ENCODE data around the gene FBXO28.

The FBXO28 gene

DNA sequence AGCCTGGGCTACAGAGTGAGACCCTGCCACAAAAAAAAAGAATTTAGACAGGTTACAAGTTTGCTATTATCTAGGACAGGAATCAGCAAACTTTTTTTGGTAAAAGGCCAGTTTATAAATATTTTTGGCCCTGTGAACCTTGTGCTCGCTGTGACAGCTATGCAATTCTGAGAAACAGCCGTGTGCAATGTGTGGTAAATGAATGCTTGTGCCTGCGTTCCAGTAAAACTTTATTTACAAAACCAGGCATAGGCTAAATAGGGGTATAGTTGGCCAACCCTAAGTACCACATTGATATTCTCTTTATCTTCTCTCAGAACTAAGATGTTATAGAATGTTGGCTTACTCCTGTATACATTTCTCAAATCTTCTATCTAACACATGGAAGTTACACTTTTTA, 24.3 kb downstream of the FBXO28 start:
- no peak overlapping the region for H3K4me3 ChIP-seq (ENCODE audit: low read depth, low read length)
- DNase-seq (ENCODE audit: low read depth) = no peak
- TF ChIP-seq, protein P1, sequence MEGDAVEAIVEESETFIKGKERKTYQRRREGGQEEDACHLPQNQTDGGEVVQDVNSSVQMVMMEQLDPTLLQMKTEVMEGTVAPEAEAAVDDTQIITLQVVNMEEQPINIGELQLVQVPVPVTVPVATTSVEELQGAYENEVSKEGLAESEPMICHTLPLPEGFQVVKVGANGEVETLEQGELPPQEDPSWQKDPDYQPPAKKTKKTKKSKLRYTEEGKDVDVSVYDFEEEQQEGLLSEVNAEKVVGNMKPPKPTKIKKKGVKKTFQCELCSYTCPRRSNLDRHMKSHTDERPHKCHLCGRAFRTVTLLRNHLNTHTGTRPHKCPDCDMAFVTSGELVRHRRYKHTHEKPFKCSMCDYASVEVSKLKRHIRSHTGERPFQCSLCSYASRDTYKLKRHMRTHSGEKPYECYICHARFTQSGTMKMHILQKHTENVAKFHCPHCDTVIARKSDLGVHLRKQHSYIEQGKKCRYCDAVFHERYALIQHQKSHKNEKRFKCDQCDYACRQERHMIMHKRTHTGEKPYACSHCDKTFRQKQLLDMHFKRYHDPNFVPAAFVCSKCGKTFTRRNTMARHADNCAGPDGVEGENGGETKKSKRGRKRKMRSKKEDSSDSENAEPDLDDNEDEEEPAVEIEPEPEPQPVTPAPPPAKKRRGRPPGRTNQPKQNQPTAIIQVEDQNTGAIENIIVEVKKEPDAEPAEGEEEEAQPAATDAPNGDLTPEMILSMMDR (conservative IDR thresholded peaks at IDR 0.05; ENCODE audit: low read depth, low read length) = no peak

DNA sequence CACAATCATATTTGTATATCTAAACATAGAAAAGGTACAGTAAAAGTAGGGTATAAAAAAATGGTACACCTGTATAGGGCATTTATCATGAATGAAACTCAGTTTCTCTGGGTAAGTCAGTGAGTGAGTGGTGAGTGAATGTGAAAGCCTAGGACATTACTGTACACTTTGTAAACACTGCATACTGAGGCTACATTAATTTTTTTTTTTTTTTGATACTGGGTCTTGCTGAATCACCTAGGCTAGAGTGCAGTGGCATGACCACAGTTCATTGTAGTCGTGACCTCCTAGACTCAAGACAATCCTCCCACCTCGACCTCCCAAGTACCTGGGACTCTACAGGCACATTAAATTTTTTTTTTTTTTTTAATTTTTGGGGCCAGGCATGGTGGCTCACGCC, 27.8 kb downstream of the FBXO28 start:
- TF ChIP-seq, protein P1 (conservative IDR thresholded peaks at IDR 0.05; ENCODE audit: low read depth, low read length) = no peak
- H3K4me3 ChIP-seq (ENCODE audit: low read depth, low read length) = no peak overlapping the region
- no peak for DNase-seq (ENCODE audit: low read depth)

DNA sequence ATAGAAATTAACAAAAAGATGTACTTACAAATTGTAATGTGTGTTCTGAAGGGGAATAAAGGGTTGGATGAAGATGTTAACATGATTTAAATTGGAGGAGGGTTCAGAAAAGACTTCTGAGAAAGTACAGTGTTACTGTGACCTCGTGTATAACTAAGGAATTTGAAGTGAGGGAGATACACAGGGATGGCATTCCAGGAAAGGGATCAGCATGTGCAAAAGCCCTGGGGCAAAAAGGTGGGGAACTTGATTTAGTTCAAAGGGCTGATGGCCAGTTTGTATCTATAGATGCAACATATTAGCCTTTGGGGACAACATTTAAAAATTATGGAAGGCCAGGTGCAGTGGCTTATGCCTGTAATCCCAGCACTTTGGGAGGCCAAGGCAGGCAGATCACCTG, 35.8 kb downstream of the FBXO28 start:
- no peak overlapping the region for H3K4me3 ChIP-seq (ENCODE audit: low read depth, low read length)
- DNase-seq (ENCODE audit: low read depth) = no peak

DNA sequence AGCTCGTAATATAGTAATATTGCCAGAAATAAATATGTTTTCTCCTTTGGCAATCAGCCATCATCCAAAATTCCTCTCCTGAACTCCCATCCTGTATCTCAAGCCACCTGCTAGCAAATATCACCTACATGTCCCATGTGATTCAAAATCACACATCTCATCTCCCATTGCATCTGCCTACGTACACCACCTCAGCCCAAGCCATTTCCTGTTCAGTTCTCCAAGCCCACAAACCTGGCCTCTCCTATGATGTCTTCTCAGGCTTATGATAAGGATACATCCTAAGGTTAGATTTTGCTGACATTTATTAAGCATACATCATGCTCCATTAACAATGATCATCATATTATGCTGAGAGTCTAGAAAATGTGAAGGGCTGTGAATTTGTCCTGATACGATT, 37.2 kb downstream of the FBXO28 start:
- no peak for DNase-seq (ENCODE audit: low read depth)
- TF ChIP-seq, protein P1 (conservative IDR thresholded peaks at IDR 0.05; ENCODE audit: low read depth, low read length) = no peak
- no peak overlapping the region for H3K4me3 ChIP-seq (ENCODE audit: low read depth, low read length)

More for the DNA sequence above, 35.8 kb downstream of the FBXO28 start:
- TF ChIP-seq, protein P1 (conservative IDR thresholded peaks at IDR 0.05; ENCODE audit: low read depth, low read length) = no peak

DNA sequence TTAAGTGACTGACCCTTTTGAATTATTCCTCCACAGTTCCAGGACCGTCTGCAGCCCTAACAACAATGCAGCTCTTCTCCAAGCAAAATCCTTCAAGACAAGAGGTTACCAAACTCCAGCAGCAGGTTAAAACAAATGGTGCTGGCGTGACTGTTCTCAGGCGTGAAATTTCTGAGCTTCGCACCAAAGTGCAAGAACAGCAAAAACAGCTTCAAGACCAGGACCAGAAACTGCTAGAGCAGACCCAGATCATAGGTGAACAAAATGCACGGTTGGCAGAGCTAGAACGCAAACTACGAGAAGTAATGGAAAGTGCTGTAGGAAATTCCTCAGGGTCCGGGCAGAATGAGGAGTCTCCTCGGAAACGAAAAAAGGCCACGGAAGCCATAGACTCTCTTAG, 43.4 kb downstream of the FBXO28 start:
- no peak for DNase-seq (ENCODE audit: low read depth)
- TF ChIP-seq, protein P1 (conservative IDR thresholded peaks at IDR 0.05; ENCODE audit: low read depth, low read length) = no peak

DNA sequence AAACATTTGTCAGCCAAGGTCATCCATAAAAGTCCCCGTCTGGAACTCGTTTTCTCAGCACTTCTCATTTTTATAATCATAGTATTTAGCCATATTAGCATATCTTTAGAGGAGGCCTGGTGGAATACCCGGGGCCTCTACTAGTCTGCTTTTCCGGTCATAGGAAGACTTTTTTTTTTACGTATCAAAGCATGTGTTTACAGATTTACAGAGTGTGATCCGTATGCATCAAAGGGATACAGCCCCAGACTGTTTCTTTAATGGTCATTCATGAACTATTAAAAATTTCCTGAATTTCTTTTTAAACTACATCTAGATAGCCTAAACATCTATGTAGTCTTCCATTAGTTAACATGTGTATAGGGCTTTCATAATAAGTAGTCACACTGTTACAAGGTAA, 45.6 kb downstream of the FBXO28 start:
- no peak for DNase-seq (ENCODE audit: low read depth)
- H3K4me3 ChIP-seq (ENCODE audit: low read depth, low read length) = no peak overlapping the region
- TF ChIP-seq, protein P1 (conservative IDR thresholded peaks at IDR 0.05; ENCODE audit: low read depth, low read length) = no peak

More for the DNA sequence above, 43.4 kb downstream of the FBXO28 start:
- H3K4me3 ChIP-seq (ENCODE audit: low read depth, low read length) = no peak overlapping the region

DNA sequence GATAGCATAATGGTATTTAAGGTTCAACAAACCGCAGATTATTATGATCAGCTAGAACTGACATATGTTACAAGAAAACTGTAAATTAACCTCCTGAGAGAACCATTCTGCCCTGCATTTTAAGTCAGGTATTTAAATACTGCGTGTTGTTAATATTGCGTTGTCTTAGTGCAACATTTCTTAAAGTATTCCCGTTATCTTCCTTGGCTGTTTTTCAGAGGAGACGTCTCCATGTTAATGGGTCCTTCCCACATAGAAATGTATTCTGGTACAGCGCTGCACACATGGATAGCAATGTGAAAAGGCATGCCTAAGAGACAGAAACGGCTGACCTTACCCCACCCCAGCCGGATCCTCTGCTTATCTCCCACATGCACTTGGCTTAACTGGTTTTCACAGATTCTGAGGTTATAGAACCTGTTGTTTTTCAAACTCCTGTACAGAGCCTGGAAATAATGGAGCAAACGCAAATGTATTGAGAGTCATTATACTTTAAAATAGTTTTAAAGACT, 46.3 kb downstream of the FBXO28 start:
- no peak overlapping the region for H3K4me3 ChIP-seq (ENCODE audit: low read depth, low read length)
- TF ChIP-seq, protein P1 (conservative IDR thresholded peaks at IDR 0.05; ENCODE audit: low read depth, low read length) = no peak
- DNase-seq (ENCODE audit: low read depth) = no peak

All from choroid plexus epithelial cell (primary cell).